ENCODE results near the gene MLXIP. TPM values are rescaled to one million over a fixed set of nuclear protein-coding genes. Genes with fewer than 3 reads are reported as not detected.

MLXIP gene
- total RNA-seq, 2 experiments from 2014 or later, result 27.5 to 44.7 TPM

DNA sequence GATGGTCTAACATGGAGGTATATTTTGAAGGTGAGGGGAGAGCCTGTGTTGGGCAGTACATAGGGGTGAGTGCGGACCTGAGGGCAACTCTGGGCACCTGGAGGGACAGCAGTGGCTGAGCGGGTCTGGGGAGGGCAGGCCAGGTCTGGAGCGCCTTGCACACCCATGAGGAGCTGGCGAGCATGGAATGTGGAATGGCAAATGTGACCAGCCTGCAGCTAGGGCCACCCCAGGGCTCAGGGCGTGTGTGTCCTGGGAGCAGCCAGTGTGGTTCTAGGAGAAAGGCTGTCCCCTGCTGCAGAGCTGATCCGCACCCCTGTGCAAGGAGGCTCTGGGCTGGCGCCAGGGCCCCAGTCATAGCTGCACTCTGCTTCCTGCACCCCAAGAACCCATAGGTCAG lies 32.4 kb upstream of the MLXIP start:
- no peaks in the 10 kb centered on the region for H3K4me1 ChIP-seq (ENCODE audit: insufficient read depth, low read length, poor library complexity, severe bottlenecking)
- ChIA-PET POLR2A (no interaction called here), CTCF (ENCODE audit: unreplicated experiment) (no interaction called here)
- no peaks in the 10 kb centered on the region for H3K9me2 ChIP-seq (ENCODE audit: insufficient read depth, low read length)
- BruUV-seq (replicated peaks), result no TSS peak
- no peaks in the 10 kb centered on the region for H3K79me2 ChIP-seq (ENCODE audit: insufficient read depth, low read depth, low read length)
- no peak overlapping the region for H3K4me3 ChIP-seq (ENCODE audit: low read depth, low read length, poor library complexity, severe bottlenecking)
- no peaks in the 10 kb centered on the region for H4K20me1 ChIP-seq (ENCODE audit: insufficient read depth, low read length)
- intact Hi-C loops (cut with micrococcal nuclease; ENCODE audit: unreplicated experiment), result no loop called here
- peaks cover 95% of the 10 kb centered on the region for H3K36me3 ChIP-seq (ENCODE audit: insufficient read depth, low read length)
- no peak overlapping the region for H3K4me2 ChIP-seq (ENCODE audit: low read length)
- no peak overlapping the region for H2AFZ ChIP-seq (ENCODE audit: low read length)
- TF ChIP-seq CTCF (conservative IDR thresholded peaks at IDR 0.05; ENCODE audit: low read length) (no peak), EZH2phosphoT487 (IDR thresholded peaks at IDR 0.05; ENCODE audit: borderline replicate concordance, low read depth, low read length) (no peak)
- no peak for DNase-seq (ENCODE audit: low spot score)
- no peak overlapping the region for H3K27ac ChIP-seq (ENCODE audit: low read depth, low read length, poor library complexity, severe bottlenecking)
- no peaks in the 10 kb centered on the region for H3K9me3 ChIP-seq (ENCODE audit: low read length)

DNA sequence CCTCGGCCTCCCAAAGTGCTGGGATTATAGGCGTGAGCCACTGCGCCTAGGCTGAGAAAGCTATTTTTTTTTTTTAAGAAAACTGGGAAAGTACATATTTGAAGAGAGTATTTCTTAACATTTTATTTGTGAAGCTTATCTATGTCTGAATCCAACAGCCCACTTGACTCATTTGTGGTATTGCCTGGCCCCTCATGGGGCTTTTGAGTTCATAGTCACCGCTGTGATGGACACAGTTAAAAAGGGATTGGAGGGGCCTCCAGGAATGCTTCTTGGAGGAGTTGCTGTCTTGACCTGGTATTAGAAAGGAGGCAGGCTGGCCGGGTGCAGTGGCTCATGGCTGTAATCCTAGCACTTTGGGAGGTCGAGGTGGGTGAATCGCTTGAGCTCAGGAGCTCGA lies 30.4 kb upstream of the MLXIP start:
- CTCF ChIA-PET (ENCODE audit: unreplicated experiment), result no interaction called here
- H3K9me3 ChIP-seq (ENCODE audit: low read length), result no peaks in the 10 kb centered on the region

More for the DNA sequence above, 30.4 kb upstream of the MLXIP start:
- Histone ChIP-seq H3K4me1 (ENCODE audit: insufficient read depth, low read length, poor library complexity, severe bottlenecking) (no peaks in the 10 kb centered on the region), H4K20me1 (ENCODE audit: insufficient read depth, low read length) (no peaks in the 10 kb centered on the region), H3K36me3 (ENCODE audit: insufficient read depth, low read length) (peaks cover 91% of the 10 kb centered on the region), H3K4me2 (ENCODE audit: low read length) (no peak overlapping the region), H3K79me2 (ENCODE audit: insufficient read depth, low read depth, low read length) (no peaks in the 10 kb centered on the region), H3K27ac (ENCODE audit: low read depth, low read length, poor library complexity, severe bottlenecking) (no peak overlapping the region), H2AFZ (ENCODE audit: low read length) (no peak overlapping the region), H3K9me2 (ENCODE audit: insufficient read depth, low read length) (no peaks in the 10 kb centered on the region), H3K4me3 (ENCODE audit: low read depth, low read length, poor library complexity, severe bottlenecking) (no peak overlapping the region)
- no TSS peak for BruUV-seq (replicated peaks)
- no peak for DNase-seq (ENCODE audit: low spot score)
- POLR2A ChIA-PET, result interaction anchor here (0.6 kb wide), 1 partner anchor 878 kb away, joined by 3 read pairs; no protein-coding TSS in a partner anchor
- TF ChIP-seq CTCF (conservative IDR thresholded peaks at IDR 0.05; ENCODE audit: low read length) (no peak), EZH2phosphoT487 (IDR thresholded peaks at IDR 0.05; ENCODE audit: borderline replicate concordance, low read depth, low read length) (no peak)
- intact Hi-C loops (cut with micrococcal nuclease; ENCODE audit: unreplicated experiment), result no loop called here

Data from OCI-LY7 (cell line).